ENCODE results near the gene ETV6.
"Not testable (repeated sequence)": the region's sequence is repeated elsewhere in the genome, so short reads cannot be mapped to it uniquely, and the experiment has no call there.

Gene ETV6

DNA sequence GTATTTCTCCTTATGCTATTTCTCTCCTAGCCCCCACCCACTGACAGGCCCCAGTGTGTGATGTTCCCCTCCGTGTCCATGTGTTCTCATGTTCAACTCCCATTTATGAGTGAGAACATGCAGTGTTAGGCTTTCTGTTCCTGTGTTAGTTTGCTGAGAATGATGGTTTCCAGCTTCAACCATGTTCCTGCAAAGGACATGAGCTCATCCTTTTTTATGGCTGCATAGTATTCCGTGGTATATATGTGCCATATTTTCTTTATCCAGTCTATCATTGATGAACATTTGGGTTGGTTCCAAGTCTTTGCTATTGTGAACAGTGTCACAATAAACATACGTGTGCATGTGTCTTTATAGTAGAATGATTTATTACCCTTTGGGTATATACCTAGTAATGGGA lies 32.2 kb downstream of the ETV6 start:
- not testable (repeated sequence) for H3K27ac ChIP-seq (ENCODE audit: low read depth, low read length); H3K36me3 ChIP-seq (ENCODE audit: insufficient read depth, low read length); H3K27me3 ChIP-seq (ENCODE audit: insufficient read depth, low read length); H2AFZ ChIP-seq (ENCODE audit: low read length, unreplicated experiment); H3K4me3 ChIP-seq (ENCODE audit: low read depth, low read length)
- Histone ChIP-seq H3K4me1 (ENCODE audit: control insufficient read depth, insufficient read depth, low read length, unreplicated experiment) (peaks cover 13% of the 10 kb centered on the region), H3K79me2 (ENCODE audit: control insufficient read depth, insufficient read depth, low read length, unreplicated experiment) (peaks cover 22% of the 10 kb centered on the region)

DNA sequence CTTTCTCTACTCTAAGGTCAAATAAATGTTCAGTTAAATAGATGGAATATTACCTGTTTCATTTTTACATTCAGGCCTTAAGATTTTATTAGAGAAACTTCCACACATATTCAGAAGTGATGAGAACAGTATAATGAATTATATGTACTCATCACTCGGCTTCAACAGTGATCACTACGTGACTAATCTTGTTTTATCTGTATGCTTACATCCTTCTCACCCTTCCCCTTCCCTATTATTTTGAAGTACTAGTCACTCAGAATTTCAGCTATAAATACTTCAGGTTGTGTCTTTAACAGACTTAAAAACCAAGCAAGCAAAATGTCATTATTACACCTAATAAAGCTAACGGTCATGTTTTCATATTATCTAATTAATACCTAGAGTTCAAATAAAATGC lies 34.9 kb downstream of the ETV6 start:
- Histone ChIP-seq H3K4me1 (ENCODE audit: control insufficient read depth, insufficient read depth, low read length, unreplicated experiment) (peaks cover 13% of the 10 kb centered on the region), H3K36me3 (ENCODE audit: insufficient read depth, low read length) (no peaks in the 10 kb centered on the region), H3K4me3 (ENCODE audit: low read depth, low read length) (no peak overlapping the region), H3K27ac (ENCODE audit: low read depth, low read length) (no peak overlapping the region), H3K79me2 (ENCODE audit: control insufficient read depth, insufficient read depth, low read length, unreplicated experiment) (peaks cover 23% of the 10 kb centered on the region), H2AFZ (ENCODE audit: low read length, unreplicated experiment) (no peak overlapping the region), H3K27me3 (ENCODE audit: insufficient read depth, low read length) (no peaks in the 10 kb centered on the region)

DNA sequence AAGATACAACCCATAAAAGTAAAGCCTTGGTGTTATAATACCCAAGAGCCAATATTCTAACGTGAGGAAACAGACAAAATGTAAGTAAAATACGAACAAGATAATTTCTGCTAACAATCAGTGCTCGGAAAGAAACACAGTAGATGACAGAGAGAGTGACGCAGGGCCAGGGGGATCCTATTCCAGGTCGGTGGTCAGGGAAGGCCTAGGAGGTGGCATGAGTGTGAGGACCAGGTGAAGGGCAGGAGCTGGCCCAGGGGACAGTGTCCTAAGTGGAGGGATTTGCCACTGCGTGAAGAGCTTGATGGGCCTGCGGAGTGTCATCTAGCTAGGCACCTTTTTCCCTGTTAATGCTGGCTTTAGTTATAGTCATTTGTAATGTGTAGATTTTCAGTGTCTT lies 35.3 kb downstream of the ETV6 start:
- Histone ChIP-seq H3K36me3 (ENCODE audit: insufficient read depth, low read length) (no peaks in the 10 kb centered on the region), H2AFZ (ENCODE audit: low read length, unreplicated experiment) (no peak overlapping the region), H3K4me1 (ENCODE audit: control insufficient read depth, insufficient read depth, low read length, unreplicated experiment) (peaks cover 13% of the 10 kb centered on the region), H3K4me3 (ENCODE audit: low read depth, low read length) (no peak overlapping the region), H3K27me3 (ENCODE audit: insufficient read depth, low read length) (no peaks in the 10 kb centered on the region), H3K79me2 (ENCODE audit: control insufficient read depth, insufficient read depth, low read length, unreplicated experiment) (peaks cover 20% of the 10 kb centered on the region), H3K27ac (ENCODE audit: low read depth, low read length) (no peak overlapping the region)

GRCh38 chr12:11685316-11685715 lies 35.8 kb downstream of the ETV6 start:
- no peak overlapping the region for H3K4me3 ChIP-seq (ENCODE audit: low read depth, low read length)
- no peak overlapping the region for H3K27ac ChIP-seq (ENCODE audit: low read depth, low read length)
- H3K79me2 ChIP-seq (ENCODE audit: control insufficient read depth, insufficient read depth, low read length, unreplicated experiment): peaks cover 19% of the 10 kb centered on the region
- H3K27me3 ChIP-seq (ENCODE audit: insufficient read depth, low read length): no peaks in the 10 kb centered on the region
- peaks cover 13% of the 10 kb centered on the region for H3K4me1 ChIP-seq (ENCODE audit: control insufficient read depth, insufficient read depth, low read length, unreplicated experiment)
- H3K36me3 ChIP-seq (ENCODE audit: insufficient read depth, low read length): no peaks in the 10 kb centered on the region
- no peak overlapping the region for H2AFZ ChIP-seq (ENCODE audit: low read length, unreplicated experiment)

DNA sequence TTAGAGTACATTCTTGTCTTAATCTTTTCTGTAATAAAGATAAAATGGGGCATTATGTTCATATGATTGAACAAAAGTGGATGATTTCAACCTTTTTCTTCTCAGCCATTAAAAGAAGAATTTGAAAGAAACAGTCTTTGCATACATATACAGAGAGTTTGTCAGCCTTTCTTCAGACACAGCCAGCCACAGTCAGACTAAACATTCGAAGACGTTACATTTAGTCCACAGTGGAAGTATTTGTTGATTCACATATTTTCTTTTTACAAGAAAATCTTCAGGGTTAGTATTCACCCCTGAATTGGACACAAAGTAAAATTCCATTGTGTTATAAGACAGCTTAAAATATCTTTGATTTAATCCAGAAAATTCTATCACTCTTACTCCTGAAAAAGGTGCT lies 36.2 kb downstream of the ETV6 start:
- Histone ChIP-seq H3K27ac (ENCODE audit: low read depth, low read length) (no peak overlapping the region), H3K79me2 (ENCODE audit: control insufficient read depth, insufficient read depth, low read length, unreplicated experiment) (peaks cover 16% of the 10 kb centered on the region)

GRCh38 chr12:11686120-11686519 lies 36.6 kb downstream of the ETV6 start:
- Histone ChIP-seq H3K79me2 (ENCODE audit: control insufficient read depth, insufficient read depth, low read length, unreplicated experiment) (peaks cover 13% of the 10 kb centered on the region), H3K4me1 (ENCODE audit: control insufficient read depth, insufficient read depth, low read length, unreplicated experiment) (peaks cover 13% of the 10 kb centered on the region)

More for the DNA sequence above, 36.2 kb downstream of the ETV6 start:
- Histone ChIP-seq H3K4me1 (ENCODE audit: control insufficient read depth, insufficient read depth, low read length, unreplicated experiment) (peaks cover 13% of the 10 kb centered on the region), H2AFZ (ENCODE audit: low read length, unreplicated experiment) (no peak overlapping the region), H3K36me3 (ENCODE audit: insufficient read depth, low read length) (no peaks in the 10 kb centered on the region), H3K4me3 (ENCODE audit: low read depth, low read length) (no peak overlapping the region), H3K27me3 (ENCODE audit: insufficient read depth, low read length) (no peaks in the 10 kb centered on the region)

GRCh38 chr12:11687528-11687927 lies 38.1 kb downstream of the ETV6 start:
- H3K4me1 ChIP-seq (ENCODE audit: control insufficient read depth, insufficient read depth, low read length, unreplicated experiment): peaks cover 13% of the 10 kb centered on the region
- H3K27ac ChIP-seq (ENCODE audit: low read depth, low read length): no peak overlapping the region
- H3K79me2 ChIP-seq (ENCODE audit: control insufficient read depth, insufficient read depth, low read length, unreplicated experiment): peaks cover 13% of the 10 kb centered on the region

More at GRCh38 chr12:11686120-11686519, 36.6 kb downstream of the ETV6 start:
- no peak overlapping the region for H3K27ac ChIP-seq (ENCODE audit: low read depth, low read length)
- H2AFZ ChIP-seq (ENCODE audit: low read length, unreplicated experiment): no peak overlapping the region
- H3K36me3 ChIP-seq (ENCODE audit: insufficient read depth, low read length): no peaks in the 10 kb centered on the region
- no peak overlapping the region for H3K4me3 ChIP-seq (ENCODE audit: low read depth, low read length)
- no peaks in the 10 kb centered on the region for H3K27me3 ChIP-seq (ENCODE audit: insufficient read depth, low read length)

DNA sequence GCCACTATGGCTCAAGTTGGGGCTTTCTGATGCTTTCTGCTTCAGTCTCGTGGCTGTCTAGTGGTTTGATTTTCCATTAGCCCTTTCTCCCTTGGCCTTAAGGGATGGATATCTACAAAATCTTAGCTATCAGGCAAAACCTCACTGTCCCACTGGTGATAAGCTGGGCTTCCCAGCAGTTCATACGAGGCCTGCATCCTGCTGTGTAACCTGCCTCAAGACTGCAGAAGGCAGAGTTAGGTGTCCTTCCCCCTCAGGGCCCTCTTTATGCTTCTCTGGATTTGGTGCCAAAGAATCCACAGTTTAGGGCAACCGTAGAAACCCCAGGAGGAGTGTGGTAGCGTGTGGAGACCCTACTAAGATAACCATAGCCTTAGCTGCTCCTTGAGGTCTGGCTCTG lies 38.9 kb downstream of the ETV6 start:
- no peak overlapping the region for H3K4me3 ChIP-seq (ENCODE audit: low read depth, low read length)
- H3K36me3 ChIP-seq (ENCODE audit: insufficient read depth, low read length): no peaks in the 10 kb centered on the region
- no peak overlapping the region for H2AFZ ChIP-seq (ENCODE audit: low read length, unreplicated experiment)
- H3K27ac ChIP-seq (ENCODE audit: low read depth, low read length): no peak overlapping the region
- no peaks in the 10 kb centered on the region for H3K27me3 ChIP-seq (ENCODE audit: insufficient read depth, low read length)
- peaks cover 10% of the 10 kb centered on the region for H3K79me2 ChIP-seq (ENCODE audit: control insufficient read depth, insufficient read depth, low read length, unreplicated experiment)
- peaks cover 13% of the 10 kb centered on the region for H3K4me1 ChIP-seq (ENCODE audit: control insufficient read depth, insufficient read depth, low read length, unreplicated experiment)

More at GRCh38 chr12:11687528-11687927, 38.1 kb downstream of the ETV6 start:
- Histone ChIP-seq H3K4me3 (ENCODE audit: low read depth, low read length) (no peak overlapping the region), H3K36me3 (ENCODE audit: insufficient read depth, low read length) (no peaks in the 10 kb centered on the region), H3K27me3 (ENCODE audit: insufficient read depth, low read length) (no peaks in the 10 kb centered on the region), H2AFZ (ENCODE audit: low read length, unreplicated experiment) (no peak overlapping the region)

GRCh38 chr12:11688831-11689230 lies 39.4 kb downstream of the ETV6 start:
- no peak overlapping the region for H2AFZ ChIP-seq (ENCODE audit: low read length, unreplicated experiment)
- no peaks in the 10 kb centered on the region for H3K36me3 ChIP-seq (ENCODE audit: insufficient read depth, low read length)
- peaks cover 11% of the 10 kb centered on the region for H3K4me1 ChIP-seq (ENCODE audit: control insufficient read depth, insufficient read depth, low read length, unreplicated experiment)
- no peaks in the 10 kb centered on the region for H3K27me3 ChIP-seq (ENCODE audit: insufficient read depth, low read length)
- no peak overlapping the region for H3K27ac ChIP-seq (ENCODE audit: low read depth, low read length)
- no peak overlapping the region for H3K4me3 ChIP-seq (ENCODE audit: low read depth, low read length)
- H3K79me2 ChIP-seq (ENCODE audit: control insufficient read depth, insufficient read depth, low read length, unreplicated experiment): peaks cover 10% of the 10 kb centered on the region

DNA sequence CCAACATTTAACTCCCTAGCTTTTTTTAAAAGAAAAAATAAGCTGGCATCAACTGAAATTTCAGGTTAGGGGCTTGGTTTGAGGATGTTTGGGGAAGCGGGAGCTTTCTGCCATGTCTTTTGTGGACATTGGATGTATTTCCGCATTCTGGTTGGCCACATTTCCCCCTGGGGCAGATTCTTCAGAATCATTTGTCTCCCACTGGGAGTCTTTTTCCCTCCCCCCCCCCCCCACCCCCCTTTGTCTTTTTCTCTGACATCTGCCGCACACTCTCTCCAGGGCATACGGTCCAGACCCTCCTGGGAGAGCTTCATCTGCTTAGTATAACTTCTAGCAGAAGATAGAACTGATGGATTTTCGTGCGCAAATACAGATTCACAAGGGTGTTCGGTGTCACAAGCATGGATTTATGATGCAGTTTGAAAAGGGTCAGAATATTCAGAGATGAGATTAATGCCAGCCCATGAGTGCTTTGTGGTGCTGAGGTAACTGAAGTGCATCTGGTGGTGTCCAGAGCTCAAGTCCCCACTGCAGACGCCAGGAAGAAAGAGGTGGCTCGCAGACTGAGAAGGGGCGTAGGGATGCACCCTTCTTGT lies 40.2 kb downstream of the ETV6 start:
- peaks cover 7% of the 10 kb centered on the region for H3K79me2 ChIP-seq (ENCODE audit: control insufficient read depth, insufficient read depth, low read length, unreplicated experiment)

GRCh38 chr12:11693067-11693466 lies 43.6 kb downstream of the ETV6 start:
- Histone ChIP-seq H3K27me3 (ENCODE audit: insufficient read depth, low read length) (no peaks in the 10 kb centered on the region), H2AFZ (ENCODE audit: low read length, unreplicated experiment) (no peak overlapping the region), H3K4me3 (ENCODE audit: low read depth, low read length) (no peak overlapping the region), H3K27ac (ENCODE audit: low read depth, low read length) (no peak overlapping the region), H3K4me1 (ENCODE audit: control insufficient read depth, insufficient read depth, low read length, unreplicated experiment) (peaks cover 12% of the 10 kb centered on the region), H3K36me3 (ENCODE audit: insufficient read depth, low read length) (no peaks in the 10 kb centered on the region), H3K79me2 (ENCODE audit: control insufficient read depth, insufficient read depth, low read length, unreplicated experiment) (peaks cover 12% of the 10 kb centered on the region)

More for the DNA sequence above, 40.2 kb downstream of the ETV6 start:
- no peak overlapping the region for H2AFZ ChIP-seq (ENCODE audit: low read length, unreplicated experiment)
- H3K4me1 ChIP-seq (ENCODE audit: control insufficient read depth, insufficient read depth, low read length, unreplicated experiment): peaks cover 3% of the 10 kb centered on the region
- no peaks in the 10 kb centered on the region for H3K27me3 ChIP-seq (ENCODE audit: insufficient read depth, low read length)
- no peaks in the 10 kb centered on the region for H3K36me3 ChIP-seq (ENCODE audit: insufficient read depth, low read length)
- no peak overlapping the region for H3K4me3 ChIP-seq (ENCODE audit: low read depth, low read length)
- no peak overlapping the region for H3K27ac ChIP-seq (ENCODE audit: low read depth, low read length)

All from ACC112 (cell line).